HG02943 (cell line): ENCODE results near the gene ROR1.

Experiments
- ATAC-seq: cut with Tn5 transposase; IDR thresholded peaks from one replicate; pipeline ENCODE4 v1.9.1; 2021; ENCODE audit warnings: mild to moderate bottlenecking, low read depth, moderate library complexity; ENCODE audit not compliant: unreplicated experiment

ROR1 gene

DNA sequence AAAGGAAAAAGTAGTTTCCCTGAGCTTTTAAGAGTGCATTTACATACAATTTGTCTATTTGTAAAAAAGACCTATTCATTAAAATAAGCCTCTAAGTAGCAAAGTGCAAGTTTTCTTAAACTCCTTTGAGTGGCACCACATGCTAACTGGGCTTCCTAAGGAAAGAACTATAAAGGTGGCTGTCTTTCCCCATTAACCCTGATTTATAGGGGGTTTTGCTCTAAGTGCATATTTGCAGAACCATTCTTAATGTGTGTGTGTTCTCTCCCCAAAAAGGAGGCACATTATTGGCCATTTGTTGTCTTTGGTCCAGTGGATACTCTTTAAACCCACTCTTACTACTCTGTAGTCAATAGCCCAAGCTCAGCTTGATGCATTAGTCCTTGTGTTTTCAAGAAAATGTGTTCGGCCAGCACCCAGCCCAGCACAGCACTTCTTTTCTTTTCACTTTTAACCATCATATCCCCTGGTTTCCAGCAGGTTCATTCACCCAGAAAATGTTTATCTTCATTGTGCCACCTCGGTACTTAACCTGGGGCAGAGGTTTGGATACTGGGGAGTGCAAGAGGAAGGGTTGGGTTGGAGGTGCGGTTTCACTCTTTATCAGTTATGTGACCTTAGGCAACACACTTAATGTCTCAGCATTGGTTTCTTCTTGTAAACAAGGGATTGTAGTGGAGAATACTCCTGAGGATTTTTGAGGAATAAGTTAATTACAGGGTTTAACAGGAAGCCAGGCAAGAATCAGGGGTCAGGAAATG is 267.7 kb downstream of the ROR1 start:
- ATAC-seq: no peak

DNA sequence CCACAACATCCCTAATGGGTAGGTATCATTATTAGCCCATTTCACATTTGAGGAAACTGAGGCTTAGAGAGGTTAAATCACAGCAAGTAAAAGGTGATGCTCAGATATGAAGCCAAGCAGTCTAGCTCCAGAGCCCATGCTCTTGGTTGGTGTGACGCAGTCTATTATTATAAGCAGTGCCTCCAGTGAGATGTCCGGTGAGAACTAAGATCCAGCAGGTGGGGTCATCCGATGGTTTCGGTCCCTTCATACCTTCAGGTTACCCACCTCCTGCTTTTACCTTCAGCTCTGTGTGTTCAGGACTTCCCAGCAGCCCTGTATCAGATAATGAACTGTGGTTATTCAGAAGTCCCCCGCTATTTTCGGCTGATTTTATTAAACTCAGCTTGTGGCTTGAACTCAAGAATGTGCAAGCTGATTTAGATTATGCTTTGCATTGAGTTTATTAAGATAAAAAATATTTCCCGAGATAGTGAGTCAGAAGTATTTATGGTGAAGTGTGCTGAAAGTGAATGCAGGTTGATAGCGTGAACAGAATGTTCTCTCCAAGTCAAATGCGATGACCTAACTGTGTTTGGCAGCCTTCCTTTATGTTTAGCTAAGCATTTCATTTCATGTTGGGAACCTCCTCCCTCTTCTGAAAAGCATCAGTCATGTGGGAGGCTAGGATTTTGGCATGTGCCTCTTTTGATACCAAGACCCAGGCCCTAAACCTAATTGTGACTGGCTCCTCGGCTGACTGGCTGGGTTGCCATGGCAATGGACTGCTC is 268.7 kb downstream of the ROR1 start:
- ATAC-seq: no peak

- no peak for ATAC-seq
Measured at GRCh38 chr1:64043288-64043687, 269.5 kb downstream of the ROR1 start.

DNA sequence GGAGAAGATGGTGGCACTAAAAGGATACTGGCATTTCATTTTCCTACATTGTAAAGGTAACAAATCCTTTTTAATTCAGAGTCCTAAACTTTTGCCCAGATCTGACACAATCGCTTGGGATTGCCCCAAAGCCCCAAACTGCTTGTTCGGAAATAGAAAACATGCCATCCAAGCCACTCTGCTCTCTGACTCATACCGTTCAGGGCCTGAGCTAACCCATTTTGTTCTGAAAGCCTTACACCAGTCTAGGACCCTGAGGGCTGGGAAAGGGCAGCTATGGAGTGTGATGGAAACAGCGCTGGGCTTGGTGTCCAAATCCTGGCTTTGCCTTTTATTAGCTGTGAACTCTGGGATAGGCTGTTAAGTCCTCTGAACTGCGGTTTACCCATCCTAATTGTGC is 270.2 kb downstream of the ROR1 start:
- ATAC-seq: no peak

DNA sequence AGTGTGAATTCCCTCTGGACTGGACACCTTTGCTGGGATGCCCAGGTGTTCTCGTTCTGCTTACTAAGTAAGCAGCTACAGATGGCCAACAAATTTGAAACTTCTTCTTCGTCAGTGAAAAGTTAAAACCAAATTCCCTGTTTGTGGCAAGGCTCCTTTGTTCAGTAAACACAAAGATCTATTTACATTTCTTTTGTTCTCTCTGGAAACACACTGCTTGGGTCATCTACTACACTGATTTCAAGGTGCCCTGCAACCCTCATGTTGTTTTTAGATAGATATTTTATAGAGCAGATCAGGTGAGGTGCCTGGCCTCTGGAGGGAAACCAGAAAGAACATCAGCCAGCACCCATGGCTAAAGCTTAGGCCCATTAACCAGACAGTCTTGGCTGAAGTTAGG is 272.4 kb downstream of the ROR1 start:
- ATAC-seq: no peak

DNA sequence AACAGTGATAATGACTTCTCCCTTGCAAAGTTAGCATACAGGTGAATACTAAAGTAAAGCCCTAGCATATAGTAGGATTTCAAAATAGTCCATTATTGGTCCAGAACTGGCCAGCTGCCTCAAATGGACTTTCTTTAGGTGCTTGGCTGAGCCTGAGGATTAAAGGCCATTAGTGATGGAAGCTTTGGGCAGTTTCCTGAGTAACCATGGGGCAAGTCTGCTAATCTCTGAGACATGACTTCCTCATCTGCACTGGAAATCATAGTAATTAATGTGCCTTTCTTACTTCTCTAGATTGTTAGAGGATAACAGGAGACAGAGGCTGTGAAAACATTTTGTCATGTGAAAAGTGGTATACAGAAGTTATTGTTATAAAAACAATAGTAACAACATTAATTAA is 273.1 kb downstream of the ROR1 start:
- no peak for ATAC-seq

GRCh38 chr1:64047549-64047996 is 273.8 kb downstream of the ROR1 start:
- no peak for ATAC-seq

DNA sequence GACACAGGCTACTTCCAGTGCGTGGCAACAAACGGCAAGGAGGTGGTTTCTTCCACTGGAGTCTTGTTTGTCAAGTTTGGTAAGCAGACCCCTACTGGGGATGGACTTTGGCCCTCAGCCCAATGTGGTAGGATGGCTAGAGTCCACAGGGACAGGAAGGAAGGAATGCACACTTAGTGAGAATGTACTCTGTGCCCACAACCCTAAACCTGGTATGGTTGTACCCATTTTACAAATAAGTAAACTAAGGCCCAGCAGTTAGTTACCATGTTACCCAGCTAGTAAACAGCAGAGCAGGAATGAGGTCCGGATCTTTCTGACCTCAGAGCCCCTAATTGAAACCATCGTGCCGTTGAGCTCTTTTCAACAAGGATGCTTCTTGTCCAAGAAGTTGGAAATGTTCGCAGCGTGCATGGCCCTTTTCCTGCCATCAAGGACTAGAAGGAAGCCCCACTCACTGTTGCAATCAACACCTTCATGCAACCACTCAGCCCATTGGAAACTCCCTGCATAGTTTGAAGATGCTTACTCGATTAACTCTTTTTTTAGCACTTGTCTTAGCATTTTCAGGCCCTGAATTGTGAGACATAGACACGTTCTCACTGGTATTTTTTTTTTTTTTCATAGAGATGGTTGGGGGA is 276.2 kb downstream of the ROR1 start:
- no peak for ATAC-seq

GRCh38 chr1:64050601-64051000 is 276.8 kb downstream of the ROR1 start:
- no peak for ATAC-seq

DNA sequence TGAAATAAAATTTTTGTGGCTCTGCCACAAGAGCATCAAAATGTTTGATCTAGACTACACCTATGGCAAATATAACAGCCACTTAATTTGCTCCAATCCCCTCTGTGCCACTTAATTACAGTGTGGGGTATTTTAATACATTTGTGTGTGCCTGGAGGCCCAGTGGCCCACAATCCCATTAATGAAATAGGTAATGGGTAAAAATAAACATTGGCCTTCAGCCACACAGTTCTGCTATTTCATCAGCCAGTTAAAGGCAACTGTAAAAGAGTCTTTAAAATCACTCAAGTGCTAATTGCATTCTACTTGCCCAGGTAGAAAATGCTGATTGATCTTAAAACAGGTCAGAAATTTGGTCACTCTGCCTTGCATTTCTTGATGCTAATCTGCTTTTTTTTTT is 278.0 kb downstream of the ROR1 start:
- ATAC-seq: no peak

GRCh38 chr1:64052777-64053176 is 279.0 kb downstream of the ROR1 start:
- ATAC-seq: no peak

DNA sequence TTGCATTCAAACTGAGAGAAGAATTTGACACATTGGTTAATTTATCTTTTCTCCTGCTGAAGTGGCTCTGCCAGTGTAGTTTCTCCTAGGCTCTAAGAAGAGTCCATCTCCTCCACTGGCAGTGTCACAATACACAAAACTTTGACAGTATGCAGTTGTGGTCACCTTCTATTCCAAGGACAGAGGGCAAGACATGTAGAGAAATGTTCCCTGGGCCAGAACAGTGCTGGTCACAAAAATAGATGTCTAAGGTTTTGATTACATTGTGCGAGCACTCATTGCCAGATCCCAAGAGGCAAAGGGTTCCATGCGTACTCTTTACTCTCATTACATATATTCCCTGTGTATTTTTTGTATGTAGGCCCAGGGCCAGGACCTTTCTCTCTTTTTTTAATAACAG is 281.5 kb downstream of the ROR1 start:
- no peak for ATAC-seq

- ATAC-seq: no peak
Measured at GRCh38 chr1:64059556-64059955, 285.7 kb downstream of the ROR1 start.

DNA sequence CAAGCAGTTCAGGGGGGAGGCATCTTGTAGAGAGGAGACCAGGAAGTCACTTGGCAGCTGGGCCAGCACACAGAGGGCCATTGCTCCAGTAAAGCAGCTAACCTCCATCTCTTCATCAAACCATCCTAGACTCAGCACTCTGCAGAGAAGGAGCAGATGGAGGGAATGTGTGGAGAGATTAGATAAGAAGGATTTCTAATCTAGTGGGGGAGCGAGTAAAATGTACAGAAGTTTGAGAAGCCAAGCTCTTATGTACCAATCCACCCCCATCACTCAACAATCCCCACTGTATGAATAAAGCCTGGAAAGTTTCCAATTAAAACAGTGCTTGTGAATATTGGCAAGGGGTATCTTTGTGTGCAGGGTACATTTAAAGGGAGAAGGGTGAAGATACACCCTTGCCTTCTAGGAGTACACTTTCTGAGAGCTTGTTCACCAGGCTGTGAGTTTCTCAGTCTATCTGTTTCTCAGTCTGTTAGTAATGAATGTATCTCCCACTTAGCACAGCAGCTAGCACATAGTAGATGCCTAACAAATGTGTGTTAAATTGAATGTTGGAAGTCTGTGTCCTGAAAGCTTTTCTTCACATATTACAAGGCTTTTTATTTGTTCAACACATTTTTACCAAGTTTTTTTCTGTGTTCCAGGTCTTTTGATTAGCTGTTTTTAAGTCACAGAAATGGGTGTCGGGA is 286.9 kb downstream of the ROR1 start:
- ATAC-seq: no peak

DNA sequence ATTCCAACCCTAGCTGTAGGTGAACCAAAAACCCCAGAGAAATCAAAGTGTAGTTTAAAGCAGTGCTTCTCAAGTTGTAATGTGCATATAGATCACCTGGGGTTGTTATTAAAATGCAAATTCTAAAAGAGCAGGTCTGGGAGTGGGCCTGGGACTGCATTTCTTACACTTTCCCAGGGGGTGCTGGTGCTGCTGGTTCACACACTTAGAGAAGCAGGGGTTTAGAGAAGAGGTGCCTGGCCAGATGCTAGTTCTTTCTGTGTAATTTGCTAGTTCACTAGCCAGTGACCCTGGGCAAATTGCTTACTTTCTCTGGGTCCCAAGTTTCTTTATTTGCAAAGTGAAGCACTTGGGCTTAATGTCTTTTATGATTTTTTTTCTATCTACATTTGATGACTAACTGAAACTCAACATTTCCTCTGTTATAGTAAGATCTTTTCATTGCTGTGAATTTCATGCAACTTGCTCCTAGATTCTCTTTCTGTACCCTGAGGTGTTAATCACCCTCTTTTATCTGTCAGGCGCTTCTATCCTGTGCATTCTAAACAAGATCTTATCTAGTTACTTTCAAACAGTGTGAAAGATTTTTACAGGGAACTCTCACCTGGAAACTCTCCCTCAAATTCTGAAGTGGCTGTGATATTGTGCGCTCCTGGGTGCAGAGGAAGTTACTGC is 287.8 kb downstream of the ROR1 start:
- ATAC-seq: no peak

DNA sequence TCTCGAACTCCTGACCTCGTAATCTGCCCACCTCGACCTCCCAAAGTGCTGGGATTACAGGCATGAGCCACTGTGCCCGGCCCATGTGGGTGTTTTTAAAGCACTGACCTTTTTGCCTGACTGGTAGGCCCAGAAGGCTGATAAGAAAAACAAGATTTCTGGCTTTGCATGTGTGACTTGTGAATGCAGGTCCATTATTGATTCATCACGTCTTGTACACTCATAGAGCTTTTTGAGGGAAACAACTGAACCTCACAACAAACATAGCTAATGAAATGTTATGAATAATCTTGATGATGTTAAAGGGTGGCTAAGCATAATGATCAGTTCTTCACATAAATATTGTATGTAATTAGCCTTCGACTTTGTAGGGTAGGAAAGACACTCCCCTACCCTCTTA is 288.7 kb downstream of the ROR1 start:
- no peak for ATAC-seq

DNA sequence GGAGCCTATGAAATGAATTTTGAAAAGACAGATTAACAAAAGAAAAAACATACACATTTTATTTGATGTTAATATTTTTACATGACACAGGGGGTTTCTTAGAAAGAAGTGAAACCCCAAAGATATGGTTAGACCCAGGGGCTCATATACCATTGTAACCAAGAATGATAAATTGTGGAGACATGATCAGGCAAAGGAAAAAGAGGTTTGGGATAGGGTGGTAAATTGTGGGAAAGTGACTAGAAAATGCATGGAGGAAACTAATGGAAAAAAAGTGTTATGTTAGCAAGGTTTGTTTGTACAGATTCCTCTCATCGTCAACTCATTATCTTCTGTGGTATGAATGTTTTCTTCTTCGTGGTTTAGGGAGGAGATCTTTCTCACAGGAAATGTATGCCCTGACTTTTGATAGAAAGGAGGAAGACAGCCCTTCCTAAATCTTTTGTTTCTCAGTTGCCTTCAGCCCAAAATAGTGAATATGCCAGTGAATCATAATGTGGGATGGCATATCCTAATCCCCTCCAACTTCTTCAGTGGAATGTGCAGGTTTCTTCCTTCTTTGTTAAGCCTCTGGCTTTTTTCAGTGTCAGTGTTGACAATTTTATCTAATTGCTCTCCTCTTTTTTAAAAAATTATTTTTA is 289.2 kb downstream of the ROR1 start:
- ATAC-seq: no peak

DNA sequence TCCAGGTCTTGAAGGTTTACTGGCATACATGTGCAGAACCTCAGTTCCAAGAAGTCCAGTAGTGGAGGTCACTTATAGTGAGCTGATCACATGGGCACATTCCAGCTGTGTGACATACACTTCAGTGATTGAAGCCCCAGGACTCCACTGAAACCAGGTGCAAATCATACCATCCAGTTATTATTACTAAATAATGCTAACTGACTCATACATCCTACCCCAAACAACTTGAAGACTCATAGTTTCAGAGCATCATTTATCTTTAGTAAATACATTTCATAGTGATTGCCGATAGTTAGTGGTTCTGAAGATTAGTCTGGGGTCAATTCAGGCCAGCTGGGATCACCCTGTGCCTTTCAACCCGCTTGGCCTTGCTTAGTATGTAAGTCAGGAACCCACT is 291.8 kb downstream of the ROR1 start:
- ATAC-seq: no peak

GRCh38 chr1:64072089-64072793 is 298.4 kb downstream of the ROR1 start:
- ATAC-seq: no peak
